Measurements from ENCODE around the gene PLGRKT. TPM values are rescaled to one million over a fixed set of nuclear protein-coding genes. Genes with fewer than 3 reads are reported as not detected.
"Not testable (repeated sequence)": the region's sequence is repeated elsewhere in the genome, so short reads cannot be mapped to it uniquely, and the experiment has no call there.

PLGRKT gene
- total RNA-seq, 1 experiment from 2014 or later, result 73.3 TPM

GRCh38 chr9:5452286-5452609 lies 14.5 kb upstream of the PLGRKT start:
- no peak for DNase-seq (ENCODE audit: low read depth)

GRCh38 chr9:5450359-5451091 lies 12.8 kb upstream of the PLGRKT start, which contains the start of gene CD274:
Gene CD274 (plus strand): TSS chr9:5450542. CDS start chr9:5456114, 5,572 bp downstream.
- DNase-seq (ENCODE audit: low read depth), result peak; percentile 98

- peak; percentile 36 for DNase-seq (ENCODE audit: low read depth)
These were observed 12.0 kb upstream of the PLGRKT start for GRCh38 chr9:5449521-5450358.

- no peak for DNase-seq (ENCODE audit: low read depth)
These were observed 11.0 kb upstream of the PLGRKT start for GRCh38 chr9:5448461-5449435.

- DNase-seq (ENCODE audit: low read depth), result no peak
These were observed 10.3 kb upstream of the PLGRKT start for GRCh38 chr9:5448016-5448415.

- DNase-seq (ENCODE audit: low read depth), result no peak
These were observed 9.6 kb upstream of the PLGRKT start for GRCh38 chr9:5447337-5447736.

GRCh38 chr9:5446451-5447236 lies 8.9 kb upstream of the PLGRKT start:
- DNase-seq (ENCODE audit: low read depth), result peak; percentile 37

GRCh38 chr9:5445886-5446285 lies 8.2 kb upstream of the PLGRKT start:
- DNase-seq (ENCODE audit: low read depth), result no peak

GRCh38 chr9:5445096-5445495 lies 7.4 kb upstream of the PLGRKT start:
- DNase-seq (ENCODE audit: low read depth), result not testable (repeated sequence)

GRCh38 chr9:5443850-5444249 lies 6.1 kb upstream of the PLGRKT start:
- no peak for DNase-seq (ENCODE audit: low read depth)

- DNase-seq (ENCODE audit: low read depth), result peak; percentile 74
These were observed 4.8 kb upstream of the PLGRKT start for GRCh38 chr9:5442400-5443011.

- DNase-seq (ENCODE audit: low read depth), result peak; percentile 55
These were observed 3.3 kb upstream of the PLGRKT start for GRCh38 chr9:5441043-5441442.

- DNase-seq (ENCODE audit: low read depth), result no peak
These were observed 2.7 kb upstream of the PLGRKT start for GRCh38 chr9:5440426-5440825.

- DNase-seq (ENCODE audit: low read depth), result peak; percentile 83
These were observed 807 bp upstream of the PLGRKT start for GRCh38 chr9:5438301-5439162.

- no peak for DNase-seq (ENCODE audit: low read depth)
These were observed 1.3 kb downstream of the PLGRKT start for GRCh38 chr9:5436441-5436840.

- DNase-seq (ENCODE audit: low read depth), result peak; percentile 43
These were observed 1.8 kb downstream of the PLGRKT start for GRCh38 chr9:5435912-5436311.

- not testable (repeated sequence) for DNase-seq (ENCODE audit: low read depth)
These were observed 3.6 kb downstream of the PLGRKT start for GRCh38 chr9:5433841-5434810.

- DNase-seq (ENCODE audit: low read depth), result not testable (repeated sequence)
These were observed 4.4 kb downstream of the PLGRKT start for GRCh38 chr9:5433328-5433727.

Measured in Daoy (cell line).